Activated CD8-positive, alpha-beta memory T cell treated with anti-CD3 and anti-CD28 coated beads for 36 hours (primary cell): ENCODE results near the gene ACAA2. TPM values are rescaled to one million over a fixed set of nuclear protein-coding genes. Genes with fewer than 3 reads are reported as not detected.
"Not testable (repeated sequence)": the region's sequence is repeated elsewhere in the genome, so short reads cannot be mapped to it uniquely, and the experiment has no call there.

Experiments used
- CTCF ChIA-PET: fragments of 350-600 bp; sonication (Branson Sonifier 250); formaldehyde crosslinking; loops from one replicate; lab custom pipeline; 2021; ENCODE audit warnings: antibody characterized with exemption; lab: Charles Lee
- POLR2A ChIA-PET: fragments of 350-600 bp; sonication (Branson Sonifier 250); formaldehyde crosslinking; loops from one replicate; lab custom pipeline; 2021; ENCODE audit warnings: antibody characterized with exemption; lab: Charles Lee
- total RNA-seq, 2 experiments: library from RNA; stranded (reverse); gene quantifications; one replicate each; pipeline ENCODE4 v1.2.3, GENCODE V29; 2021

ACAA2 gene
- total RNA-seq, 2 experiments from 2014 or later = 79.9 to 80.3 TPM

DNA sequence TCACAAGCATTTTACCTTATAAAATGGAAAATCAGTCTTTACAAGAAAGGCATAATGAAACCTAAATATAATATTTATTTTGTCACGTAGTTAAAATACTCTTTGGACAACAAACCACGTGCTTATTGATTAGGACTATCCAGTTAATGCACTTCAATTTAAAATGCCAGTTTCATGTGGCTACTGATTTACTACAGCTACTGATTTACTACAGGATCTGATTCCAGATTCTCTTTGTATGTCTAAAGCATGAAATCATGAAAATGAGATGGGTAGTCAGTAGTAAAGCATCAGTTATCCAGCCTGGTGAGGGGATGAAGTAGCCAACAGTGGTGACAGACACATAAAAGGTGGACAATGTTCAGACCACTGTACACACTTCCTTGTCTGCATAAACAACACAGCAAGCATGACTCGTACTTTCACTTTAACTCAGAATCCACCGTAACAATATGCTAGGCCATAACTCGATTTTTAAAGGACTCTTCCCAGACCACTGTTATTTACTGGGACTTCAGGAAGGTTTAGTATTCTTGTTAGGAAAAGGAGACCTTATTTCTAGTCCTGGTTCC is 24.9 kb downstream of the ACAA2 start:
- ChIA-PET CTCF (no interaction called here), POLR2A (no interaction called here)

DNA sequence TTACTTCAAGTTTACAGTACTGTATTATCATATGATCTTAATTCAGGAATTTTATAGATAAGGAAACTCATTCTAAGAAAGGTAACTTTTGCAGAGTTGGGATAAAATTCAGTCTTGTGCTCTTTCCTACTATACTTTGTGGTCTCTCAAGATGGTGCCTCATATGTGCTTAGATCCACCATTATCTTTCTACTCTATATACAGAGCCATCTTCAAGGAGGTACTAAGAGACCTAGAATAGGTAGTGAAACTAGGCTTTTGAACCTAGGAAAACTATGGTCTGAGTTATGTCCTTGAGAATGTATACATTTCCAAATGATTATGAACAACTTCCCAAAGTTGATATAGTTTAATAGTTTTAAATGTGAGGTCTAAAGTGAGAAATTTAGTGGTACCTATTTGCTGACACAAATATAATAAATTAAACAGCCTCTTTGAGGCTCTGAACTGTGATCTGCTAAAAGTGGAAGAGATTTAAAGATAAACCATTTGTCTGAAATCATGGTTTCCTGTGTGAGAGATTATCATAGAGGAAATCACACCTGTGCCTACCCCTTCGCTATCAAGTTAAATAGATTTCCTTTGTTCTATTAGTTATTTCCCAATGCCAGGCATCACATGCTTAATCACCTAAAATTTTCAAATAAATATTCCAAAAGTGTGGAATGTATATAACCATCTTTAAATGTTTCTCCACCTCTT is 27.2 kb downstream of the ACAA2 start:
- ChIA-PET CTCF (no interaction called here), POLR2A (no interaction called here)

DNA sequence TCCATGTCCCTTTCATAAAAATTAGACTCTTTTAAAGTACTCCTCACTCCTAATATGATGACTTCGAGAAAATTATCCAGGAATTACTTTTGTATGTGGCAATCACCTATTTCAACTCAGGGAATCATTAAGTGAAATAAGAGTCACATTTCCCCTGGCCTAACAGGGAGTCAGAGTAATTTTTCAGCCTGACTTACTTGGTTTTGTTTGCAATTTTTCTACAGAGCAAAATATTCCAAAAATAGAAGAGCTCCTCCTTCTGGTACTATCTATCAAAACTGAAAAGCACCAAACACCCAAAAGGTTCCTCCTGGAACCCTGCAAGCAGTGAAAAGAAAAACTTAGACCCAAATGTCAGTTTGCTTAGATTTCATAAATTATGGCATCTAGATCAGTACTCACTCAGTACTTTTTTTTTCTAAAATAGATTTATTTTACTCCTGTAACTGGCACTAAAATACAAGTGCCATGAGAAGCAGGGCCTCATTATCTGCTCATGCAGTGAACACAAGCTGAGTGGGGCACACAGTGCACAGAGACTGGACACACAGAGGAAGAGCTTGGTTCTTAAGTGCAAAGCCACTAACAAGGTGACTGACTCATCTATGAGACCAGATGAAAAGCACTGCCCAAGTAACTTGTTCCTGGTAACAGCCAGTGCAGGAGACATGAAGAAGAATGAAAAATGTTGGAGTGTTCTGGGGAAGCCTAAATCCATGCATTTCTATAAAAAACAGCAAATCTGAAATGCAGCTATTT is 28.7 kb downstream of the ACAA2 start:
- ChIA-PET POLR2A (no interaction called here), CTCF (interaction anchor here (1.4 kb wide), 1 partner anchor 274 kb away, joined by 6 read pairs; no protein-coding TSS in a partner anchor)

DNA sequence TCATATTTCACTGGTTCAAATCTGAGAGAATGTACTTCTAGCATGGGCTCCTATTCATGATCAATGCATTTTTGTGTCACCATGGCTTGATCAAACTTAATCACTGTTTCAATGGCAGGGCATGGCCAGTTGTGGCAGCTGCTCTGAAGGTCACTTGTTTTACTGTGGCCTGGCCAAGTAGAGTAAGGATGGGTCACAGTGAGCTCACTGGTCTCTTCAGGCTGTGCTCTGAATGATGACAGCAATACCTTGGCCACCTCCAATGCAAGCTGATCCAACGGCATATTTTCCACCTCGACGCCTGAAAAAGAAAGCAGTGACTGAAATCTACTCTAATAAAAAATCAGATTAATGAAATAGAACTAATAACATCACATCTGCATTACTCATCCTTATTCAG is 29.7 kb downstream of the ACAA2 start:
- CTCF ChIA-PET = interaction anchor here (0.6 to 1.4 kb wide), 2 partner anchors 76 to 273 kb away, joined by 3 to 6 read pairs; no protein-coding TSS in a partner anchor
- POLR2A ChIA-PET = not testable (repeated sequence)

DNA sequence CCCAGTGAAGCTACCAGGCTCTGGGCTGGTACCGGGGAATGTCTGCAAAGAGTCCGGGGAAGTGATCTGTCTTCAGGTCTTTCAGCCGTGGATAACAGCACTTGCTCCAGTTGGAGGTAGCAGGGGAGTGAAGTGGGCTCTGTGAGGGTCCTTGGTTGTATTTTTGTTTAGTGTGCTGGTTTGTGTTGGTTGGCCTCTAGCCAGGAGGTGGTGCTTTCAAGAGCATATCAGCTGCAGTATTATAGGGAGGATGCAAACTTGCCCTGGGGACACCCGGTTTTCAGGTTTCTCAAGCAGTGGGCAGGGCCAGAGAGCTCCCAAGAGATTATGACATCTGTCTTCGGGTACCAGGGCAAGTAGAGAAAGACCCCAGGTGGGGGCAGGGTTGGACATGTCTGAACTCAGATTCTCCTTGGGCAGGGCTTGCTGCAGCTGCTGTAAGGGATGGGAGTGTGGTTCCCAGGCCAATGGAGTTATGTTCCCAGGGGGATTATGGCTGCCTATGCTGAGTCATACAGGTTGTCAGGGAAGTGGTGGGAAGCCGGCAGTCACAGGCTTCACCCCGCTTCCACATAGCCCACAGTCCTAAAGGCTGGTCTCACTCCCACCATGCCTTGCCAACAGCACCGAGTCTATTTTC is 34.4 kb downstream of the ACAA2 start:
- ChIA-PET CTCF (no interaction called here), POLR2A (no interaction called here)

DNA sequence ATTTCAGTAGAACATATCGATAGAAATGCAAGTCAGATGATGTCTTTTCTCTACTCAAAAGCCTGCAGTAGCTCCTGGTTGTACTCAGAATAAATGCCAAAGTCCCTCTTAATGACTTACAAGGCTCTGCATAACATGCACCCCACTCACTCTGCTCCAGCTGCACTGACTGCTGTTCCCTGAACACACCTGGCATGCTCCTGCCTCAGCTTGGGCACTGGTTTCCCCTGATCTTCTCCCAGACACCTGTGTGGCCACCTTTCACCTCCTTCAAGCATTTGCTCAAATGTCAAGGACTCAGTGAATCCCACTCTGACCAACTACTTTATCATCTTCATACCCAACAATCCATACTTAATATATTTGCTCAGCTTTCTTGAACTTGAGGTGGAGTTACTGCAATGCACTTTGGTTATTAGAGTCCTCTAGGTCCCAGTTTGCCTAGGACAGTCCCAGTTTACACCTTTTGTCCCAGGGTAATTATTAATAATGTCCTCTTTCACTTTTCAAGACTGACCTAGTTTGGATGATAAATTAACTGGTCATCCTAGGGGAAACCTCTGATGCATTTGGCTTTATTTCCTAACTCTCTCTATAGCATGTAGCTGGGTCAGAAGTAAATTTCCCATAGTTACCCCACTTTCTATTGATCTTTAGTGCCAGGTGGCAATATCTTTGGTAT is 44.1 kb downstream of the ACAA2 start:
- ChIA-PET POLR2A (no interaction called here), CTCF (no interaction called here)

DNA sequence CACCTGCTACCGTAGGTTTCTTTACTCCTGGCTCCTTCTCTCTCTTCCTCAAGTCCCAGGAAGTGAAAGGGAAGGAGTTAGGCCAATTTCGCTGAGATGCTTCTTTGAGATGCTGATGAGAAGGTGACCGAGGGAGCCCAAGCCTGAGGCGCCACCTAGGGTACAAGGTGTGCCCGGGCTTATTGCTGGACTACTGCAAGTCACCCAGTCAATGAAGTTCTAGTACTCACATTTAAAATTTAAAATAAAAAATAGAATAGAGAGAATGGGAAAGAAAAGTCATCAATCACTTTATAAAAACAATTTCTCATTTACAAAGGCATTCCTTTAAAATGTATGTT is 45.3 kb downstream of the ACAA2 start:
- CTCF ChIA-PET = no interaction called here
- POLR2A ChIA-PET = no interaction called here

DNA sequence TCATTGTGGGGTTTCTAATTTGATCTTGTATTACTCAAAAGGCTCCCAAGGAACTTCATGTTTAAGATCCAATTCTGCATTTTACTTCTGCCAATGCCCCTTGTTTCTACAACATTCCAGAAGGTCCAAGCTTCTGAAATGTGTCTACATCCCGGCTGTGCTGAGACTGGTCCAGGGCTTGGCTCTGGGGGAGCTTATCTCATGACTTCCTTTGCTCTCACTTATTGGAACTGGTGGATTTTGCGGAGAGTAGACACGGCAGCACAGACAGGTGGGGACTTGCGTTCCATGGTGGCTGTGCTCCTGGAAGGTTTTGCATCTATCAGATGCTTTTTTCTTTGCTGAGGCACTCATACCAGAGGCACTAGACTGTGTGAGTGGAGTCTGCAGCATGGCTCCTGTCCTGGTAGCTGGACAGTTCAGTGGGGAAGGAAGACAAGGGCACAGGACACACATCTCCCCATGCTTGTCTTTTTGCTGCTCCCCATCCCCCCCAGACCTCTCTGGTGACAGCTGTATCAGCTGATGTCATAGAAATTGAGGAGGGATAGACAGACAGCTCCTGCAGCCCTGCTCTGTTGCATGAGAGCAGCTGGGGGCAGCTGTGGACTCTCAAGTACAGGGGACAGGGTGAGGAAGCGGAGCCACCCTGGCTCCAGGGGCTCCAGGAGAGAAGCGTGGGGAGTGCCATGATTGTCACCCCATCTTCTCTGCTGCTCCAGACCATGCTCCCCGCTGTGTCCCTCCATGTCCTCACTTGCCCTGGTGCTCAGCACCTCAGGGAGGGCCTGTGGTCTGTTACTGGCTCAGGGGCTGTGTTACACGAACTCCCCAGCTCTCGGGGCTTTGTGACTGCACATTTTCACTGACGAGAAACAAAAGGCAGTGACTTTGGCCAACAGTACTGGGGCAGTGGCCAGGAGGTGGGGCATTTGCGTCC is 46.0 kb downstream of the ACAA2 start:
- POLR2A ChIA-PET = no interaction called here
- CTCF ChIA-PET = no interaction called here

DNA sequence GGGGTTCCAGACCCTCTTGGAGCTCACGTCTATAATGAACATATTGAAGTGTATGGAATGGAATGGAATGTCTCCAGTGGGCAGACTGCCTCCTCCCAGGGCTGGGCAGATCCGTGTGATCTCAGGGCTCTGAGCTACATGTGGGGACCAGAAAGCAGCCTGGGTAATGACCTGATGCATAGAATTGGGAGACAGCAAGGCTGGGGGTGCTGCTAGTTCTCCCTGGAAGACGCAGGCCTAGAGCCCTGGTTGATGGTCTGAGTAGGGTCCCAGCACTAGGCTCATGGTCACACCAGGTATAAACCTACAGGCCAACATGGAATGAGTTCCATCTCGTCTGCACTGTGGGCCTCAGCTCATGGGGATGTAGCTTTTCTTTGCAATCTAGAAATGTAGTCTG is 46.7 kb downstream of the ACAA2 start:
- CTCF ChIA-PET = no interaction called here
- POLR2A ChIA-PET = no interaction called here

DNA sequence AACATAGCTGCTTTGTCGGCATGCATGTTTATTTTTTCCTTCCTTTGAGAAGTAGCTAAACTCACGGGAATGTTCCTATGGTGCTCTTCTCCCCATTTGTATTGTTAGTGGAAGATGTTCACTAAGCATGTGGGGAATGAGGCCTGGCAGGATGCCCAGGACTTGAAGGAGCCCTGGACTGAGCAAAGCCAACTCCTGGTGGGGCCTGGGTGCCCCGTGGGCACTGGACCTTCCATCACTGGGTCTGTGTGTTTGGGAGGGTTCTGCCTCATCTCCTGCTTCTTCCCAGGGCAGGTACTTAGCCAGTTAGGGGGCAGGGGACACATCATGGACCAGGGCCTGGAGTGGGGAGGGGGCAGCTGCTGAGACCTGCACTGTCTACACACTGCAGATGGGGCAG is 49.3 kb downstream of the ACAA2 start:
- CTCF ChIA-PET = no interaction called here

DNA sequence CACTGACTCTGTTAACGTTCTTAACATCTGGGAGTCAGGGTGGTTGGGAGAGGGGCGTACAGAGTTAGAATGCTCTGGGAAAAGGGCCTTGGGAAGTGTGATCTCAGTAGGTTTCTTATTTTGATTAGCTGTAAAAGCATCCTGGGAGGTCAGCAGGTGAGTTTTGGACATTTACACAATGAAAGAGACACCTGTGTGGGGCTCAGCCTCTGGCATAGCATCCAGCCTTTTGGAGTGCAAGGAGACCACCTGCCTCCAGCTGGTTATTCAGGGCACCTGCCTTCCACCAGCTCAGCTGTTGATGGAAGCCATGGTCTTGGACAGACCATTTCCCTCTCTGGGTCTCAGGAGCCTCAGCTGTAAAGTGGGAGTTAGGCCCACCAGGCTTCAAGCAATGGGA is 49.7 kb downstream of the ACAA2 start:
- ChIA-PET CTCF (no interaction called here), POLR2A (no interaction called here)

More for the DNA sequence above, 49.3 kb downstream of the ACAA2 start:
- POLR2A ChIA-PET = no interaction called here

DNA sequence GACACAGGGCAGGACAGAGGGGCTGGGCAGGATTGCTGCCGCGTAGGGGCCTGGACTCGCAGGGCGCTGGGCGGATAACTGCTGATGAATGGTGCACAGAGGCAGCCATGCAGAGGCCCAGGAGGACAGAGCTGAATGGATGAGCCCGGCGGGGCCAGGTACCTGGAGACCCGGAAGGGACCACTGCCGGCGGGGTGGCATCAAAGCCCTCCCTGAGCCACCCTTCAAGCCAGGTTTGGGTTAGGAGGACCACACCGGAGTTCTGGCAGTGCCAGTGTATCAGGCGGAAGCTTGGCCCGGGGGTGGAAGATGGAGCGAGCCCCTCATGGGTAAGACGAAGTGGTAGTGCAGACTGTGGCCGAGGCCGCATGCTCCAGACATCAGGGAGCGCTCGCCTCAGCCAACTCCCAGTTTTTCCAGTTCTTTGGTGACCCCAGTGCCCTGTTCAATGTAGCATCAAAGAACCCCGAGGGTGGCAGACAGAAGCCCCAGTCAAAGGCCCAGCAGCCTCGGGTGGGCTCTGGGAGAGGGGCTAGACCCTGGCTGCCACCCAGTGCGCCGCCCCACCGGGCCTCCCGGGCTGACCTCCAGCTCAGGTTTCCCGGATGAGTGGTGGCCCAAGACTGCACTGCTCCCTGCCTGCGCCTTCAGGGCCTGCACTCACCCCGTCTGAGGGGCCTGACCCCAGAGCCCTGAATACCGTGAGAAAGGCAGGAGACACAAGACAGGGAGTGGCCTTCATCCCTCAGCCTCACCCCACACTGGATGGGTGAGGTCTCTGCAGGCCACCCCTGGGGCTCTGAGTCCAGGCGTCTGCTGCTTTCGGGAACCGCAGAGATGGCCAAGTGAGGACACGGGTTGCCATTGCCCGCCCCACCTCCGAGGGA is 50.9 kb downstream of the ACAA2 start:
- ChIA-PET POLR2A (no interaction called here), CTCF (no interaction called here)

DNA sequence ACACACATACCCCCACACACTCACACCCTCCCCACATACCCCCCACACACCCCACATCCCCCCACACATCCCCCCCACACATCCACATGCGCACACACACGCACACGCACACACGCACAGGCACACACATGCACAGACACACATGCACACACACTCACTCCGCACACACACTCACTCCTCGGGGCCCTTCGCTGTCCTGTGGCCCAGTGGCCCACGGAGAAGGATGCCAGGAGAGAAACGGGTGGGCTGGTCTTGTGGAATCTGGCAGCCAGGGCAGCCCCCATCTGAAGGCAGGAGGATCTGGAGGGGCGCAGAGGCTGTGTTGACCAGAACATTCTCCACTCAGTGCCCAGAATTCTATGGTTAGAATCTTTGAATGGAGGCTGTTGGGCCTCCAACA is 51.6 kb downstream of the ACAA2 start:
- ChIA-PET POLR2A (no interaction called here), CTCF (no interaction called here)

DNA sequence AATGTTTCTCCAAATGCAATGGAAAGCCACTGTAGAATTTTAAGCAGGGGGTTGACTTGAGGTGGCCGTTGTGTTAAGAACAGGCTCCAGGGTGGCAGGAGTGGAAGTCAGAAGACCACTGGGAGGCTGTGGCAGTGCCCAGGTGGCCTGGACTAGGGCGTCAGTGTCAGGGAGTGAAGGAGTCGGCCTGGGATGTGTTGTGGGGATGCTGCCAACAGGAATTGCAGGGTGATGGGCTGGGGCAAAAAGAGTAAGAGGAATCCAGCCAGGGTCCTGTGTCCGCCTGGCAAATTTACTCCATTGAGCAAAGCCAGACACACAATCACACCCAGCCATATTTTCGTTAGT is 55.1 kb downstream of the ACAA2 start:
- ChIA-PET POLR2A (no interaction called here), CTCF (no interaction called here)

DNA sequence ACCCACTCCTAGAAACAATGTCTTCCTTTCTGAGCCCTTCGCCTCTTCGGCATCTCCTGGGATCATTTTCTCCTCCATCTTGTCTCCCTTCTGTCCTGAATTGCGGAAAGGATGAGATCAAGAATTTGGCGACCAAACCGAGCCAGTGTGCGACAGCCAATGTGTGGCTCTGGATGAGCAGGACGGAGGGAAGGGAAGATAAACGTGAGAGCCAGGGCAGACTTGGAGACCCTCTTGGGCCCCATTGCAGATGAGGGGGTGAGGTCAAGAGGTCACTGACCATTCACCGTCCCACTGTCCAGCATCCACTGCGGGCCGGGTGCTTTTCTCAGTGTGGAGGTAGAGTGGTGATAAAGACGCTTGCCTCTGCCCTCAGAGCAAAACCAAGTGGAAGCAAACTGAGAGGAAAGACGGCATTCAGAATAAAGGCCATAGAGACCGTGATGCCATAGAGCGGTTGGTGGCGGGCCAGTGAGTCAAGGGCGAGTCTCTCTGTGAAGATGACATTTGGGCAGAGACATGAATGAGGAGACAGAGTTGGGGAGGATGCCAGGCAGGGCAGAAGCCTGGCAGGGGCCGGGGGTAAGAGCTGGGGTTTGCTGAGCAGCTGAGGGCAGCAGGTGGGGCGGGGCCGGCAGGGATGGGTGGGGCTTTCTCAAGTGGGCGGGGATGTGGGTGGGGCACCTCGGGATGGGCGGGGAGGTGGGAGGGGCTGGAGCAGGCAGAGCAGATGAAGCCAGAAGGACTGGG is 55.6 kb downstream of the ACAA2 start:
- ChIA-PET CTCF (no interaction called here), POLR2A (no interaction called here)

DNA sequence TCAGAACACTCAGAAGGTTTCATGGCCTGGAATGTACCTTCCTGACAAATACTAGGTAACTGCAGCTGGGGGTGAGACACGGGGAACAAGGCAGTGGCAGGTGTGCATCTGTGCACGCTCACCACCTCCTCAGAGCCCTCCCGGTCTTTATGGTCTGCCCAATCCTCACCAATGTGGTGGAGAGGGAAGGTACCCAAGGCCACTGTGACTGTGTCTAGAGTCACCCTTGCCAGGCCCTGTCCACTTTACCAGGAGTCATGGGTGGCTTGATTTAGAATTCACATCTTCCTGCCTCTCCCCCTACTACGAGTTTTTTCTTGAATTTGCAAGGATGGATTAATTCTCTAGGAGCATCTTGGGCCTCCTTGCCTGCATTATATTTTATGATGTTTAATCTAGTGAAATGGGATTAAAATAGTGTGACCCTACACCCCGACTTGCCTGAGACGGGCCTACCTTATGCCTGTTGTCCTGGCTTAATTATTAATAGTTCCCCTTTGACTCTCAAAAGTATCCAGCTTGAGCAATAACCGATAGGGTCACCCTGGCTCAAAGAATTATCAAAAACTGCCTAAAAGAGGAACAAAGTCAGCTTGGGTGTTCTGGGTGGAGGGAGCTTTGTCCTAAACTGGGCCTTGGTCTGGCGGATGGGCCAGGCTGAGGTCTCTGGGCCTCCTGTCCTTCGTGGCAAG is 56.5 kb downstream of the ACAA2 start:
- POLR2A ChIA-PET = no interaction called here
- CTCF ChIA-PET = no interaction called here

DNA sequence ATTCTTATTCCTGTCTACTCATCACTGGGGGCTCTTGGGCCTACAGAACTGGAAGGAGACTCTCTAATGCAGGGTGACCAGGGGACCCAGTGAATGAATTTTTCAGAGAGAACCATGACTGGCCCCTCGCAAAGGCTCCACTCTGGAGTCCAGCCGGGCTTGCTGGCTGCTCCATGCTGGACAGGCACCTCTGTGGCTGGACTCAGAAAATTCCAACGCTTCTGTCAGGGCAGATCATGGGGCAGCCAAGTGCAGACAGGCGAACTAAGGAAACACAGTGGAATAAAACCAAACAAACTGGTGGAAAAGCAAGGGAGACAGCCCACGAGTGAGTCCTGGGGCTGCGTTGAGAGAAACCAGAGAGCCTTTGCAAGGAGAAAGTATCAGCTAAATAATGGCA is 57.2 kb downstream of the ACAA2 start:
- ChIA-PET CTCF (no interaction called here), POLR2A (no interaction called here)
